ENCODE data around the gene OOSP3.

OOSP3 gene

DNA sequence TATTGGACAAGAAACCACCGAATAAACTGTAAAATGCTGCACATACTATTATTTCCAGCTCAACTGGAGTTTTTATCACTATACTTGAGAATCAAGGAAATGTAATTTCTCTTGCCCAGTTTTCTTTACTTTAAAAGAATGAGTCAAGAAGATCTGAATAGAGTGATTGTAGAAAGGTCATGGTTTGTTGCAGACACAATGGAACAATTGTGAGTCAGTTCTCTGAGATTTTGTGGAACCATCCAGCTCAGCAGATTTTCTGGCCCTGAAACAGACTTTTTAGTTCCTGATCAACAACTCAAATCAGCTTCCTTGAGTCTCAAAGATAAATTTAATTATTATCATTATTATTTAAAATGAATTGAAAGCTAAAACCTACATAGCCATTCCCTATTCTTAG is 13.6 kb upstream of the OOSP3 start:
- no peak overlapping the region for H3K27ac ChIP-seq
- no peak for TF ChIP-seq CTCF (conservative IDR thresholded peaks at IDR 0.05)
- TF ChIP-seq ZFX (IDR thresholded peaks at IDR 0.05): no peak

DNA sequence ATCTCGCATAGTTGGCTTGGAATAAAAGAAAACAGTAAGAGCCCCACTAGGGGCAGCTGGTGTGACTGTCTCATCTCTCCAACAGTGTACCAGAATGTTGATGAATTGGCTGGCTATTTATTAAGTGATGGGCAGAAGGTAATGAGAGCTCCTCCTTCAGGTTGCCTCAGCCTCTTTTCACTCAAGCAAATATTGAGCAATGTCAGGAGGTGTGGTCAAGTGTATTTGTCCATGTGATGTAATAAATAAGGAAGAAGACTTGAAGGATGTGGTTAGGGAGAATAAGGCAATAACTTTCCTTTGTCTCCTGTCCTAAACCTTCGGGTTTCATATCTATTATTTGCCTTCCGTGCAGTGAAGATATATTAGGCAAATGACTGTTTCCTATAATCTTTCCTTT is 12.2 kb upstream of the OOSP3 start, which contains the start of gene TCN1:
TSS of gene TCN1 (minus strand) at position 91 of the 400 bp plus-strand sequence. CDS start at position 74, 17 bp downstream.
- TF ChIP-seq ZFX (IDR thresholded peaks at IDR 0.05): no peak
- TF ChIP-seq CTCF (conservative IDR thresholded peaks at IDR 0.05): peak; percentile 16
- no peak within 1 kb of the TSS for H3K27ac ChIP-seq

DNA sequence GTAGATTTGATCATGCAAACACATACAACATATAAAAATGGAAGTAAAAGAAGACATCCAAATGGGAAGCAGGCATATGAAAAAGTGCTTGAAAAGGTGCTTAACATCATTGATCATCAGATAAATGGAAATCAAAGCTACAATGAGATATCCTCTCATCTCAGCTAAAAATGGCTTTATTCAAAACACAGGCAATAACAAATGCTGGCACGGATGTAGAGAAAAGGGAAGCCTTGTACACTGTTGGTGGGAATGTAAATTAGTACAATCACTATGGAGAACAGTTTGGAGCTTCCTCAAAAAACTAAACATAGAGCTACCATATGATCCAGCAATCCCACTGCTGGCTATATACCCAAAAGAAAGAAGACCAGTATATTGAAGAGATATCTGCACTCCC is 11.7 kb upstream of the OOSP3 start:
- no peak overlapping the region for H3K27ac ChIP-seq
- TF ChIP-seq ZFX (IDR thresholded peaks at IDR 0.05): no peak
- no peak for TF ChIP-seq CTCF (conservative IDR thresholded peaks at IDR 0.05)

DNA sequence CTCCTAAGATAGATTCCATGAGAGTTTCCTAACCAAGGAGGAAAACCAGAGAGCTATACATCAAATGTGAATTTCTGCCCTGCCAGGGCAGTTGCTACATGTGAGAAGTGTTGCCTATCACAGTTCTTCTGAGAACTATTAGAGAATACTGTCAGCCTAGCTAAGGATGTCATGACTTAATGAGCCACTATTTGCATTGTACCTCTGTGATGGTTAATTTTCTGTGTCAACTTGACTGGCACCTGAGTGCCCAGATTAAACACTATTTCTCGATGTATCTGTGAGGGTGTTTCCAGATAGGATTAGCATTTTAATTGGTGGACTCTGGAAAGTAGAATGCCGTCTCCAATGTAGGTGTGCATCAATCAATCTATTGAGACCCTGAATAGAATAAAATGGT is 10.6 kb upstream of the OOSP3 start:
- TF ChIP-seq CTCF (conservative IDR thresholded peaks at IDR 0.05): no peak
- no peak for TF ChIP-seq ZFX (IDR thresholded peaks at IDR 0.05)

GRCh38 chr11:59872076-59872475 is 6.5 kb upstream of the OOSP3 start:
- TF ChIP-seq CTCF (conservative IDR thresholded peaks at IDR 0.05) (no peak), ZFX (IDR thresholded peaks at IDR 0.05) (no peak)
- no peak overlapping the region for H3K27ac ChIP-seq

More for the DNA sequence above, 10.6 kb upstream of the OOSP3 start:
- H3K27ac ChIP-seq: no peak overlapping the region

GRCh38 chr11:59875856-59876519 is 2.6 kb upstream of the OOSP3 start:
- no peak for TF ChIP-seq ZFX (IDR thresholded peaks at IDR 0.05)
- no peak for TF ChIP-seq CTCF (conservative IDR thresholded peaks at IDR 0.05)
- H3K27ac ChIP-seq: no peak overlapping the region

GRCh38 chr11:59877325-59877724 is 1.3 kb upstream of the OOSP3 start:
- H3K27ac ChIP-seq: no peak overlapping the region
- TF ChIP-seq ZFX (IDR thresholded peaks at IDR 0.05): no peak
- TF ChIP-seq CTCF (conservative IDR thresholded peaks at IDR 0.05): no peak

Data from C4-2B (cell line).